ENCODE measurements around the gene CLCA4. TPM values are rescaled to one million over a fixed set of nuclear protein-coding genes. Genes with fewer than 3 reads are reported as not detected.

The CLCA4 gene, protein sequence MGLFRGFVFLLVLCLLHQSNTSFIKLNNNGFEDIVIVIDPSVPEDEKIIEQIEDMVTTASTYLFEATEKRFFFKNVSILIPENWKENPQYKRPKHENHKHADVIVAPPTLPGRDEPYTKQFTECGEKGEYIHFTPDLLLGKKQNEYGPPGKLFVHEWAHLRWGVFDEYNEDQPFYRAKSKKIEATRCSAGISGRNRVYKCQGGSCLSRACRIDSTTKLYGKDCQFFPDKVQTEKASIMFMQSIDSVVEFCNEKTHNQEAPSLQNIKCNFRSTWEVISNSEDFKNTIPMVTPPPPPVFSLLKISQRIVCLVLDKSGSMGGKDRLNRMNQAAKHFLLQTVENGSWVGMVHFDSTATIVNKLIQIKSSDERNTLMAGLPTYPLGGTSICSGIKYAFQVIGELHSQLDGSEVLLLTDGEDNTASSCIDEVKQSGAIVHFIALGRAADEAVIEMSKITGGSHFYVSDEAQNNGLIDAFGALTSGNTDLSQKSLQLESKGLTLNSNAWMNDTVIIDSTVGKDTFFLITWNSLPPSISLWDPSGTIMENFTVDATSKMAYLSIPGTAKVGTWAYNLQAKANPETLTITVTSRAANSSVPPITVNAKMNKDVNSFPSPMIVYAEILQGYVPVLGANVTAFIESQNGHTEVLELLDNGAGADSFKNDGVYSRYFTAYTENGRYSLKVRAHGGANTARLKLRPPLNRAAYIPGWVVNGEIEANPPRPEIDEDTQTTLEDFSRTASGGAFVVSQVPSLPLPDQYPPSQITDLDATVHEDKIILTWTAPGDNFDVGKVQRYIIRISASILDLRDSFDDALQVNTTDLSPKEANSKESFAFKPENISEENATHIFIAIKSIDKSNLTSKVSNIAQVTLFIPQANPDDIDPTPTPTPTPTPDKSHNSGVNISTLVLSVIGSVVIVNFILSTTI
- not detected in 2 replicates for total RNA-seq (2014; rRNA removed; shearing (Covaris generic))

DNA sequence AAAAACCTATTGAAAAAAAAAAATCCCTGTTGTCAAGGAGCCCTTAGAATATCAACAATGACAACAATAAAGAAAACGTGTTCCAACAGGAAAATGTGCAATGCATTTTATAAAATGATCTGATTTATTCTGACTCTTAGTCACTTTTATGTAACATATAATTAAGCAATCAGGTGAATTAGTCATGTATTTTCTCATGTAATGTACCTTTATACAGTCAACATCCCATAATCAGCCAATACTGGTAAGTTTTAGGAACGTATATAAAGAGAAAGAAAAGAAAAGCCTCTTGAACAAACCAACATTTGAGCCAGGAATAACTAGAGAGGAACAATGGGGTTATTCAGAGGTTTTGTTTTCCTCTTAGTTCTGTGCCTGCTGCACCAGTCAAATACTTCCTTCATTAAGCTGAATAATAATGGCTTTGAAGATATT, at the start of gene CLCA4:
TSS of gene CLCA4 (plus strand) at position 292 of the 435 bp plus-strand sequence. CDS start at position 334, 42 bp downstream.

Other genes starting within 250 kb of the CLCA4 start
- gene ODF2L, start 150.8 kb upstream of the CLCA4 start, total RNA-seq (2014; rRNA removed; shearing (Covaris generic)) = 13.7 and 20.5 TPM in 2 replicates
- 0.08 TPM in 1 of 2 replicates, not detected in the other for gene CLCA2, start 122.9 kb upstream of the CLCA4 start, total RNA-seq (2014; rRNA removed; shearing (Covaris generic))
- not detected in 2 replicates for gene CLCA1, start 78.2 kb upstream of the CLCA4 start, total RNA-seq (2014; rRNA removed; shearing (Covaris generic))
- gene SH3GLB1, start 157.5 kb downstream of the CLCA4 start, total RNA-seq (2014; rRNA removed; shearing (Covaris generic)) = 12.6 and 13.1 TPM in 2 replicates